Activated CD8-positive, alpha-beta memory T cell treated with anti-CD3 and anti-CD28 coated beads, Interleukin-2, amount 50 U/mL, for 1 hour (primary cell): ENCODE results near the gene TMEM167A.

ENCODE experiments used
- DNase-seq: peaks from one replicate; pipeline ENCODE4 v3.0.0-alpha.2; 2020; ENCODE audit errors: extremely low read depth

Gene TMEM167A, protein sequence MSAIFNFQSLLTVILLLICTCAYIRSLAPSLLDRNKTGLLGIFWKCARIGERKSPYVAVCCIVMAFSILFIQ

DNA sequence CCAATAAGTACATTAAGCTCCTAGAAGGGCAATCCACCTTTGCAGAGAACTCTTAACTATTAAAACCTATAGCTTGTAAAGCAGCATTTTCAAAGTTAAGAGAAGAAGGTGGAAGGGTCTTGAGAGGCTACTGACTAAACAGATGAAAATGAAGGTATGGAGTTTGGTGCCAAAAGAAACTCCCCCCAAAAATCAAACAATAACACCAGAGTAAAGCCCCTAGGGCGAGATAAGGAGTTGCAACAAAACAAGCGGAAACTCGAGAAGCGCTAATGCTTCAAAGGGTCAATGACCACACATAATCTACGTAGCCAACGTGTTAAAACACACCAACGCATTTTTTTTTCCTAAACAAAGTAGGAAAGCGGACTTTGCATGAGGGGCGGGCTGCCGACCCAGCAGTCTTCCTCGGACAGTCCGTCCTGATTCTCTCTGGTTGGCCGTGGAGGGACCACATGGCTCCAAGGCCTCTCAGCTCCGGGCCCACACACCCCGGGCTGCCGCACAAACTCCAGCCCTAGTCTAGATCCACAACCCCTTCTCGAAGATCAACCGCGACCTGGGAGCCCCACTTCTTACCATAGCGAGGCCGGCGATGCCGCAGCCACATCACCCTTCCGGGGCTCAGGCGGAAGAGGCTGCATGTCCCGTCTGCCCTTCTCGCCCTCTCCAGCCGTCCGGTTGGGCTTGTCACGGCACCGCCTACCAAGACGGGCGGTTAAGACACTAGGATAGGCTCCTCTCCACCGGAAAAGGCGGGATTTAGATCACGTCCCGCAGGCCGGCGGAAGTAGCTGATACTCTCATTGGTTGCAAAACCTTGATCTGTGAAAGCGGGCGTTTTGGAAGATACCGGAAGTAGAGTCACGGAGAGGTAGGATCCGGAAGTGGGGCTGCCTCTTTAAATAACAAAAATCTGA is at the start of gene TMEM167A, which contains the start of gene XRCC4:
Gene TMEM167A, minus strand, starts transcription at position 653 of the 920 bp plus-strand sequence. Its CDS starts 71 bp downstream, at position 582.
Gene XRCC4, plus strand, starts transcription at position 806 of the 920 bp plus-strand sequence. CDS start 27,373 bp downstream, outside the sequence.
- peak; percentile 89 for DNase-seq

GRCh38 chr5:83126501-83126900 is 49.3 kb upstream of the TMEM167A start:
- DNase-seq, result no peak

- DNase-seq, result no peak
Measured at GRCh38 chr5:83125560-83125959, 48.4 kb upstream of the TMEM167A start.

DNA sequence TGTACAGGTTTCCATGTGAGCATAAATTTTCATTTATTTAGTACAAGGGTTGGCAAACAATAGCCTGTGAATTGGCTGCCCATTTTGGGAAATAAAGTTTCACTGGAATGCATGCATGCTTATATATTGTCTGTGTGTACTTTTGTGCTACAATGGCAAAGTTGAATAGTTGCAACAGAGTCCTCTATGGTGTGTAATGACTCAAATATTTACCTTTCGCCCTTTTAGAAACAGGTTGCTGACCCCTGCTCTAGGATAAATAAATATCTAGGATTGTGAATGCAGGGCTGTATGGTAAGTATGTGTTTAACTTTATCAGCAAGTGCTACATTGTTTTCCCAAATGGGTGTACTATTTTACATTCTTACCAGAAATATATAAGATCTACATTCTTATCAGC is 47.4 kb upstream of the TMEM167A start:
- no peak for DNase-seq

- no peak for DNase-seq
Measured at GRCh38 chr5:83118976-83119375, 41.8 kb upstream of the TMEM167A start.

DNA sequence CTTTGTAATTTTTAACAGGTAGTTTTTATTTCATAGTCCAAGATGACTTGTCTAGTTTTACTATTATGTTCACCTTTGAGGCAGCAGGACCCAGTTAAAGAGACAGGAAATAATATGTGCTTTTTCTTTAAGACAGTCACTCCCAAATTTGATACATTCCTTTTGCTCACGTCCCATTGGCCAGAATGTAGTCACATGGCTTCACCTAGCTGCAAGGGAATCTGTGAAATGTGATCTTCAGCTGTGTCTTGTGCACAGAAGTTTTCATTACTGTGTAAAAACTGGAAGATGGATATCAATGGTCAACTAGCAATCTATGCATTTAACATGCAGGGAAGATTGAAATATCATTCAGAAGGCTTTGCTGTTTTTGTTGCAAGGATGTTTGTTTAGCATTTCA is 41.3 kb upstream of the TMEM167A start:
- no peak for DNase-seq

DNA sequence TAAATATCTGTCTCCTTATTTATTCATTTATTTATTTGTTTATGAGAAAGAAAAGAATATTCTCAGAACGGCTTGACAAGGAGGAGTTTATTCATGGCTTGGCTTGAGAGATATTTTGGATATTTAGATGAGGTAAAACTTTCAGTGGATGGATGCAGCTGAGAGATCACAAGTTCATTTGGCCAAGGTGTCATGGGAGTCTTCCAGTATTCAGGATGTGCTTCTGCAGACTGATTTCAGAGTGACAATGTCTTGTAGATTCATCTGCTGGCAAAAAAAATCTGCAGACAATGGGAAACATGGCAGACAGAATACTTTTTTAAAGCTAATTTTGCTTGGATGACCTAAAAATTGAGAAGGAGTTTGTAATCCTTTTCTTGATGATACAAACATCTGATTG is 38.6 kb upstream of the TMEM167A start:
- no peak for DNase-seq

DNA sequence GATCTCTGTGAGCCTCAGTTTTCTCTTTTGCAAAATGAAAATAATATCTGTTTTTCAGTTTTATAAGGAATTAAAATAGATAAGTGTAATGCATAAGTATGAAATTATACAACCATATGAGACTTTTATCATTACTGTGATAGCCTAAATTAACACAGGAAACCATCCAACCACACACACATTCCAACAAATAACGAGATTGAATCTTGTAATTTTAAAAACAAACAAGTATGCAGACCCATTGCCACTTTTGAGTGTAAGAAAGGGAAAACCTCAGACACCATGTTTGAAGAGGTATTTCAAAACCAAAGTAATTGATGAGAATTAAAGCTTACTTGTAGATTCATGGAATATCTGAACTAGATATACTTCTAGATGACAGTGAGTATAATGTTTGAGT is 32.2 kb upstream of the TMEM167A start:
- no peak for DNase-seq

- no peak for DNase-seq
Measured at GRCh38 chr5:83107692-83108420, 30.7 kb upstream of the TMEM167A start.

DNA sequence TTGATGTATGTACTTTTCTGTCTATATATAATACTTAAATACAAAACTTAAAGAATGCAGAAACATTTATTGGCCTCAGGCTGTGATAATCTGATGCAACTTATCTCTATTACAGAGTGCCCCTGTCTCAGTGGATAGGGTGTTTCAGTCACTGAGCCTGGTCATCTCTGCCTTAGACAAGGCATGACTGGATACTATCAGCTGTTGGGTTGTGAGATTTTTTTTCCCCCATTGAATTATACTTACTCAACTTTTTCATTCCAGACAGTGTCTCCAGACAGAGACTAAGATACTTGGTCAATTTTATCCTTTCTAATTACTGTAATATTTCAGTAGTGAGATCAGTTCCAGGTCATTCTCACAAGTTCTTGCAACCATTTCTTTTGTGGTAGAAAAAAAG is 26.8 kb upstream of the TMEM167A start:
- no peak for DNase-seq

DNA sequence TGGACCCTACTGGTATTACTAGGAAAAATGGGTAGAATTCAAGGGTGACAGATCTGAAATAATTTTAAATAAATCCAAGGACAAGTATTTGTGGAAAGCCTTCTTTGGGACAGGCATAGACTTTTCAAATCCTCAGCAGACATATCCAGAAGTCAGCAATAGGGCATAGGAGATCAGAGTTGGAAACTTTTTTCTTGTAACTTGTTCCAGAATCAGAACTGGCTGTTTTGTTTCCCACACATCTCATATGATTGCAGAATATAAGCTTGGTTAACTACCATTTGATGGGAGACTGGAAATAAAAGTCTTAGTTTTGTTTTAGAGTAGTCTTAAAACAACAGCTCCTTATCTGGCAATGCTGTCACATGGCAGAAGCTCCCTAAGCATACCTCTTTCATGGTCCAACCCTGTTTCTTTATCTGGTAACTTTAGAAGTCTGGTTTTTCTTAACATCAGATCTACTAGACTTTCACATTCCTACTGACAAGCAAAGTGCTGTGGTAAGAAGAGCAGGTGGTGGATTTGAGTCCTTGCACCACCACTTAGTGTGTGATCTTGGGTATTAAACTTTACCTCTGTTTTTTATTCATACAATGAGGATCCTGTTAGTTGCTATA is 25.3 kb upstream of the TMEM167A start:
- no peak for DNase-seq

GRCh38 chr5:83101514-83101913 is 24.3 kb upstream of the TMEM167A start:
- no peak for DNase-seq

GRCh38 chr5:83099445-83099844 is 22.3 kb upstream of the TMEM167A start:
- DNase-seq, result no peak

- no peak for DNase-seq
Measured at GRCh38 chr5:83099001-83099400, 21.8 kb upstream of the TMEM167A start.

- DNase-seq, result no peak
Measured at GRCh38 chr5:83097689-83098231, 20.6 kb upstream of the TMEM167A start.

- DNase-seq, result no peak
Measured at GRCh38 chr5:83096660-83097339, 19.6 kb upstream of the TMEM167A start.

DNA sequence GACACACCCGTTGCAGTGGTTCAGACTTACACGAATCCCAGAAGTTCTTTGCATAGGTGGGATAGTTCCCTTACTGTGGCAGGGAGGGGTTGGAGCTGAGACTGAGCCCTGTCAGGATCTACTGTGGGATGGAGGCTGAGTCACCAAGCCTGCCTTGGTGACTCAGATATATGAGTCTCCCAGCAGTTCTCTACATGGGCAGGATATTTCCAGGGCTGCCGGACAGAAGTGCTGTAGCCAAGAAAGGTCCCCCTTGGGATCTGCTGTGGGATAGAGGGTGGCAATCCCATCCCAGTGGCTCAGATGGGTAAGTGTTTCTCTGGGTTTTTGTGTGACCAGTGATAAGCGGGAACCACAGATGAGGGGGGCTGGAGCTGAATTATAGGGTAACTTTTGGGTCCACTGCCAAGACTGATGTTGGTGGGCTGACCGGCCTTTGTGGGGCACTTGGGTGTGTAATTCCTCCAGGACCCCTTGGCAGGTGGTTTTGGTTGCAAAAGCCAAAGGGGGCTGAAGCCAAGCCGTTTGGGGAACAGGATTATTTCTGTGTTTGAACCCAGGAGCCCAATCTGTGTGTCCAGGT is 18.9 kb upstream of the TMEM167A start:
- no peak for DNase-seq

DNA sequence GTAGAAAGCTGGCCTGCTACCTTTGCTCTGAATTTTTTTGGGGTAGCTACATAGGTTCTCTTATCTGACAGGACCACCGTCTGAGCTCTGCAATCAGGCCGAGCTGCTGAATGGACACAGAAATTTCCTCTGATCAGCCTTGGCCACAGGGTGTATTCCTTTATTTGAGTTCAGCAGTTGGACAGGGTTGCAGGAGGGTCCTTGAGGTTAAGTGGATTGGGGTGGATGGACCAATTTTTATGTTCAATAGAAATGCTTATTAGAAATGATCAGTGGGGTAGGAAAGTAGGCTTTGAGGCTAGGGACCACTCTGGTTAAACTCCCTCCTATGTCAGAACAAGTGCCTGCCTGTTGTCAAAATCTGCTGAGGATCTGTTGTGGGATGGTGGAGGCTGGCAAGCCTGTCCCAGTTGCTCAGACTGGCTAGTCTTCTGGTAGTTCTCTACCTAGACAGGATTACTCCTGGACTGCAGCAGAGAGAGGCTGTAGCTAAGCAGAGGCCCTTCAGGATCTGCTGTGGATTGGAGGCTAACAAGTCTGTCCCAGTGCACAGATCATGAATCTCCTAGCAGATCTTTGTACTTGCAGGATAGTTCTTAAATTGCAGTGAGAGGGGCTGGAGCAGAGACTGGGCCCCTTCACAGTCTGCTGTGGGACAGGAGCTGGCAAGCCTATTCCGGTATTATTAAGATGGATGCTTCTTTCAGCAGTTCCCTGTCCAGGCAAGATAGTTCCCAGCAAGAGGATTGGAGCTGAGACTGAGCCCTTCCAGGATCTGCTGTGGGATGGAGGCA is 18.2 kb upstream of the TMEM167A start:
- no peak for DNase-seq

DNA sequence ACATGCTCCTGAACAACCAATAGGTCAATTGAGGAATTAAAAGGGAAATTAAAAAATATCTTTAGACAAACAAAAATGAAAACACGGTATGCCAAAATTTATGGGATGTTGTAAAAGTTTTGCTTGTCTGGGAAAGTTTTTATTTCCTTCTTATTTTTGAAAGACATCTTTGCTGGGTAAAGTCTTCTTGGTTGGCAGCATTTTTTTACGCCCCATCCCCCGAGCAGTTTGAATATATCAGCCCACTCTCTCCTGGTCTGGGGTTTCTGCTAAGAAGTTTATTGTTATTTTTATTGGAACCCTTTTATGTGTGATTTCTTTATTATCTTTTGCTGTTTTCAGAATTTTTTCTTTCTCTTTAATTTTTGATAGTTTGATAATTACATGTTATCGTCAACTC is 16.5 kb upstream of the TMEM167A start:
- DNase-seq, result no peak

GRCh38 chr5:83092619-83093018 is 15.4 kb upstream of the TMEM167A start:
- no peak for DNase-seq
